IPS-15b (cell line): ENCODE results near the gene DCLRE1B.

Experiments
- H3K27me3 ChIP-seq: one replicate; pipeline ENCODE4 v1.6.1; 2013; ENCODE audit warnings: low read length; ENCODE audit not compliant: control insufficient read depth, insufficient read depth
- H3K36me3 ChIP-seq: one replicate; pipeline ENCODE4 v1.6.1; 2013; ENCODE audit warnings: low read length; ENCODE audit not compliant: control insufficient read depth, insufficient read depth
- H3K4me1 ChIP-seq: one replicate; pipeline ENCODE4 v1.6.1; 2013; ENCODE audit warnings: mild to moderate bottlenecking, low read length; ENCODE audit not compliant: control insufficient read depth, insufficient read depth
- H3K4me3 ChIP-seq: one replicate; pipeline ENCODE4 v1.5.1; 2013; ENCODE audit warnings: low read depth, low read length
- H3K9ac ChIP-seq: one replicate; pipeline ENCODE4 v1.6.1; 2013; ENCODE audit warnings: low read depth, mild to moderate bottlenecking, low read length
- H3K9me3 ChIP-seq: one replicate; pipeline ENCODE4 v1.6.1; 2013; ENCODE audit warnings: mild to moderate bottlenecking, low read length; ENCODE audit not compliant: control insufficient read depth, insufficient read depth

DCLRE1B gene

GRCh38 chr1:113891631-113892220, 13.4 kb upstream of the DCLRE1B start:
- Histone ChIP-seq H3K4me3 (no peak overlapping the region), H3K9ac (no peak overlapping the region), H3K27me3 (no peaks in the 10 kb centered on the region)

GRCh38 chr1:113893267-113893666, 11.9 kb upstream of the DCLRE1B start:
- no peak overlapping the region for H3K4me3 ChIP-seq
- H3K9me3 ChIP-seq: no peaks in the 10 kb centered on the region
- no peaks in the 10 kb centered on the region for H3K4me1 ChIP-seq
- H3K36me3 ChIP-seq: peaks cover 5% of the 10 kb centered on the region
- H3K27me3 ChIP-seq: no peaks in the 10 kb centered on the region
- H3K9ac ChIP-seq: no peak overlapping the region

More at GRCh38 chr1:113891631-113892220, 13.4 kb upstream of the DCLRE1B start:
- Histone ChIP-seq H3K4me1 (no peaks in the 10 kb centered on the region), H3K9me3 (no peaks in the 10 kb centered on the region), H3K36me3 (no peaks in the 10 kb centered on the region)

GRCh38 chr1:113895098-113895497, 10.0 kb upstream of the DCLRE1B start:
- no peaks in the 10 kb centered on the region for H3K4me1 ChIP-seq
- H3K9me3 ChIP-seq: no peaks in the 10 kb centered on the region
- no peak overlapping the region for H3K9ac ChIP-seq
- peaks cover 5% of the 10 kb centered on the region for H3K36me3 ChIP-seq
- H3K27me3 ChIP-seq: no peaks in the 10 kb centered on the region
- H3K4me3 ChIP-seq: no peak overlapping the region

- Histone ChIP-seq H3K36me3 (peaks cover 5% of the 10 kb centered on the region), H3K9me3 (no peaks in the 10 kb centered on the region), H3K9ac (no peak overlapping the region), H3K27me3 (no peaks in the 10 kb centered on the region), H3K4me3 (no peak overlapping the region), H3K4me1 (no peaks in the 10 kb centered on the region)
Measured at GRCh38 chr1:113895961-113896360, 9.2 kb upstream of the DCLRE1B start.

GRCh38 chr1:113898241-113898814, 6.8 kb upstream of the DCLRE1B start:
- no peak overlapping the region for H3K4me3 ChIP-seq
- no peaks in the 10 kb centered on the region for H3K4me1 ChIP-seq
- H3K36me3 ChIP-seq: peaks cover 8% of the 10 kb centered on the region
- no peak overlapping the region for H3K9ac ChIP-seq
- H3K9me3 ChIP-seq: no peaks in the 10 kb centered on the region
- H3K27me3 ChIP-seq: no peaks in the 10 kb centered on the region

- Histone ChIP-seq H3K36me3 (peaks cover 8% of the 10 kb centered on the region), H3K27me3 (no peaks in the 10 kb centered on the region), H3K9me3 (no peaks in the 10 kb centered on the region), H3K4me1 (no peaks in the 10 kb centered on the region), H3K4me3 (no peak overlapping the region), H3K9ac (no peak overlapping the region)
Measured at GRCh38 chr1:113899111-113899510, 6.0 kb upstream of the DCLRE1B start.

GRCh38 chr1:113901191-113901590, 3.9 kb upstream of the DCLRE1B start:
- Histone ChIP-seq H3K9ac (no peak overlapping the region), H3K4me1 (no peaks in the 10 kb centered on the region), H3K27me3 (no peaks in the 10 kb centered on the region), H3K4me3 (no peak overlapping the region), H3K36me3 (peaks cover 8% of the 10 kb centered on the region), H3K9me3 (no peaks in the 10 kb centered on the region)

- H3K4me1 ChIP-seq: no peaks in the 10 kb centered on the region
- peak overlapping the region; percentile 89 for H3K4me3 ChIP-seq
- H3K9ac ChIP-seq: no peak overlapping the region
- no peaks in the 10 kb centered on the region for H3K27me3 ChIP-seq
- H3K9me3 ChIP-seq: no peaks in the 10 kb centered on the region
- peaks cover 3% of the 10 kb centered on the region for H3K36me3 ChIP-seq
Measured at GRCh38 chr1:113903501-113904292, 1.4 kb upstream of the DCLRE1B start.

- no peaks in the 10 kb centered on the region for H3K27me3 ChIP-seq
- no peaks in the 10 kb centered on the region for H3K9me3 ChIP-seq
- peak overlapping the region; percentile 89 for H3K4me3 ChIP-seq
- H3K4me1 ChIP-seq: no peaks in the 10 kb centered on the region
- peak overlapping the region; percentile 57 for H3K9ac ChIP-seq
- H3K36me3 ChIP-seq: peaks cover 3% of the 10 kb centered on the region
Measured at GRCh38 chr1:113904293-113904673, 843 bp upstream of the DCLRE1B start.

GRCh38 chr1:113905435-113905861, 322 bp downstream of the DCLRE1B start:
- peaks cover 3% of the 10 kb centered on the region for H3K36me3 ChIP-seq
- no peaks in the 10 kb centered on the region for H3K9me3 ChIP-seq

GRCh38 chr1:113912594-113913311, 7.6 kb downstream of the DCLRE1B start:
- Histone ChIP-seq H3K4me1 (no peaks in the 10 kb centered on the region), H3K36me3 (peaks cover 12% of the 10 kb centered on the region), H3K4me3 (no peak overlapping the region), H3K27me3 (no peaks in the 10 kb centered on the region), H3K9me3 (no peaks in the 10 kb centered on the region), H3K9ac (no peak overlapping the region)

More at GRCh38 chr1:113905435-113905861, 322 bp downstream of the DCLRE1B start:
- H3K27me3 ChIP-seq: no peaks in the 10 kb centered on the region
- peak overlapping the region; percentile 38 for H3K9ac ChIP-seq
- H3K4me3 ChIP-seq: peak overlapping the region; percentile 81
- H3K4me1 ChIP-seq: no peaks in the 10 kb centered on the region
